B cell (primary cell): ENCODE results near the gene GART. TPM values are rescaled to one million over a fixed set of nuclear protein-coding genes. Genes with fewer than 3 reads are reported as not detected.

Source experiments
- ATAC-seq: fragments of 200-7000 bp; cut with Tn5 transposase; one replicate; pipeline ENCODE4 v1.10.0; 2021; ENCODE audit warnings: low read depth, mild to moderate bottlenecking, moderate number of reproducible peaks, moderate library complexity
- CTCF ChIA-PET: fragments of 350-600 bp; sonication (Branson Sonifier 250); formaldehyde crosslinking; loops from one replicate; lab custom pipeline; 2021; ENCODE audit warnings: antibody characterized with exemption, inconsistent platforms; lab: Charles Lee
- POLR2A ChIA-PET: fragments of 350-600 bp; sonication (Branson Sonifier 250); formaldehyde crosslinking; loops from one replicate; lab custom pipeline; 2021; ENCODE audit warnings: antibody characterized with exemption; lab: Charles Lee
- DNase-seq: peaks from one replicate; pipeline ENCODE4 v3.0.0; 2013
- H2AFZ ChIP-seq: 2 replicates; pipeline ENCODE4 v1.6.1; 2012; ENCODE audit warnings: mild to moderate bottlenecking, low read depth, low read length; ENCODE audit not compliant: insufficient read depth, poor library complexity, severe bottlenecking
- H3K27ac ChIP-seq, 2 donors: 1 replicate in 1 of 2; 2 replicates in 1 of 2; pipeline ENCODE4 v1.5.1; 2012 to 2013; ENCODE audit warnings: low read length in 2 of 2, mild to moderate bottlenecking in 2 of 2, moderate library complexity in 1 of 2
- H3K27me3 ChIP-seq, 4 experiments: fragments of 200-600 bp in 1 of 4; sonication (generic) in 1 of 4; replicated peaks in 1 of 4; 1 replicate in 2 of 4; 2 replicates in 2 of 4; pipeline versions ENCODE4 v1.6.1 to v1.7.0; 2013 to 2016; ENCODE audit warnings: low read length in 3 of 4, mild to moderate bottlenecking in 2 of 4, mixed read lengths in 1 of 4, moderate library complexity in 1 of 4; ENCODE audit not compliant: insufficient read depth in 4 of 4, control insufficient read depth in 3 of 4; ENCODE audit errors: control extremely low read depth in 1 of 4
- H3K36me3 ChIP-seq, 2 experiments: replicated peaks in 1 of 2; 1 replicate in 1 of 2; 2 replicates in 1 of 2; pipeline versions ENCODE4 v1.6.1 to v1.7.1; 2013; ENCODE audit warnings: low read length in 1 of 2; ENCODE audit not compliant: insufficient read depth in 2 of 2, control insufficient read depth in 1 of 2; ENCODE audit errors: control extremely low read depth in 1 of 2, extremely low read depth in 1 of 2
- H3K4me1 ChIP-seq, 2 donors: fragments of 200-600 bp in 1 of 2; sonication (generic) in 1 of 2; 1 replicate in 1 of 2; 2 replicates in 1 of 2; pipeline versions ENCODE4 v1.5.1 to v1.6.1; 2013 to 2017; ENCODE audit warnings: low read length in 2 of 2; ENCODE audit not compliant: control insufficient read depth in 2 of 2, insufficient read depth in 2 of 2
- H3K4me2 ChIP-seq: replicated peaks from 2 replicates; pipeline ENCODE3; 2012; ENCODE audit warnings: mild to moderate bottlenecking, low read depth, low read length; ENCODE audit not compliant: poor library complexity, severe bottlenecking
- H3K4me3 ChIP-seq, 5 experiments: fragments of 200-600 bp in 1 of 5; sonication (generic) in 1 of 5; 1 replicate in 3 of 5; 2 replicates in 2 of 5; pipeline versions ENCODE4 v1.5.1 to v1.7.0; 2011 to 2016; ENCODE audit warnings: low read length in 4 of 5, mild to moderate bottlenecking in 4 of 5, low read depth in 2 of 5, control low read depth in 1 of 5, moderate library complexity in 1 of 5; ENCODE audit not compliant: insufficient read depth in 1 of 5; ENCODE audit errors: control extremely low read depth in 1 of 5, extremely low read depth in 1 of 5
- H3K79me2 ChIP-seq: fragments of 200-600 bp; sonication (generic); one replicate; pipeline ENCODE4 v1.6.0; 2016; ENCODE audit warnings: low read length; ENCODE audit not compliant: control insufficient read depth, insufficient read depth
- H3K9ac ChIP-seq: fragments of 200-600 bp; sonication (generic); 2 replicates; pipeline ENCODE4 v1.6.1; 2017; ENCODE audit warnings: mild to moderate bottlenecking, low read length, moderate library complexity
- H3K9me3 ChIP-seq, 3 donors: one replicate each; pipeline versions ENCODE4 v1.6.1 to v1.7.1; 2013; ENCODE audit warnings: low read length in 2 of 3; ENCODE audit not compliant: control insufficient read depth in 2 of 3, insufficient read depth in 1 of 3; ENCODE audit errors: control extremely low read depth in 1 of 3
- H4K20me1 ChIP-seq: 2 replicates; pipeline ENCODE4 v1.6.0; 2012; ENCODE audit warnings: mild to moderate bottlenecking, low read length; ENCODE audit not compliant: insufficient read depth, control insufficient read depth, poor library complexity, severe bottlenecking
- H3K27ac Mint-ChIP-seq: one replicate; pipeline ENCODE4 v1.8.0; 2021; ENCODE audit warnings: mixed read lengths
- H3K27me3 Mint-ChIP-seq: one replicate; pipeline ENCODE4 v1.8.0; 2021; ENCODE audit warnings: mixed read lengths
- H3K4me1 Mint-ChIP-seq: one replicate; pipeline ENCODE4 v1.8.0; 2021; ENCODE audit warnings: mixed read lengths
- H3K4me3 Mint-ChIP-seq: one replicate; pipeline ENCODE4 v1.8.0; 2021; ENCODE audit warnings: mixed read lengths
- H3K9me3 Mint-ChIP-seq: one replicate; pipeline ENCODE4 v1.8.0; 2022; ENCODE audit warnings: mixed read lengths; ENCODE audit not compliant: insufficient read depth
- CTCF ChIP-seq: fragments of 200-600 bp; IDR thresholded peaks from one replicate; pipeline ENCODE4 v1.8.0; 2022; ENCODE audit warnings: antibody characterized with exemption, mild to moderate bottlenecking
- EZH2 ChIP-seq: IDR thresholded peaks from 2 replicates; pipeline ENCODE4 v1.6.1; 2012; ENCODE audit warnings: borderline replicate concordance, low read depth, mild to moderate bottlenecking, moderate library complexity, low read length; ENCODE audit not compliant: insufficient read depth, poor library complexity, severe bottlenecking
- WGBS: methylation state at CpG from one replicate; pipeline ENCODE4 v1.1.5; 2013; ENCODE audit warnings: missing lambda C conversion rate; ENCODE audit not compliant: insufficient coverage; 5-methylcytosine and 5-hydroxymethylcytosine counted together
- intact Hi-C: fragments of 100-400 bp; cut with micrococcal nuclease; formaldehyde crosslinking; loops from one replicate; pipeline ENCODE4 v1.10.0; 2022
- polyA plus RNA-seq: library from polyadenylated mRNA; depleted of rRNA; stranded (reverse); fragments of >200 nt; gene quantifications from 2 replicates; pipeline ENCODE4 v1.2.3, GENCODE V29; 2012
- total RNA-seq, 2 donors: library from RNA; stranded (reverse); fragments of 120-200 nt in 1 of 2; gene quantifications; 1 replicate in 1 of 2; 2 replicates in 1 of 2; pipeline versions ENCODE4 v1.2.3 to v1.2.4, GENCODE V29; 2013 to 2022

The GART gene
- total and polyA plus RNA-seq, 2 donors (not counting 1 experiment from before 2014, with no cell fraction given) = 8.7 to 58.3 TPM

- WGBS = no CpG with 5 or more reads among the region's 3 CpGs
- Histone ChIP-seq H3K9me3 (no peaks in the 10 kb centered on the region), H2AFZ (no peak overlapping the region), H3K79me2 (peaks cover 10% of the 10 kb centered on the region), H4K20me1 (no peaks in the 10 kb centered on the region), H3K36me3 (no peaks in the 10 kb centered on the region), H3K27me3 (no peaks in the 10 kb centered on the region), H3K9ac (no peak overlapping the region), H3K4me2 (no peak overlapping the region), H3K4me3 (no peak overlapping the region), H3K27ac (no peak overlapping the region), H3K4me1 (peaks cover 9 to 13% of the 10 kb centered on the region in 2 donors)
- peaks cover 13% of the 10 kb centered on the region for H3K4me1 Mint-ChIP-seq
- DNase-seq = no peak
- TF ChIP-seq CTCF (no peak), EZH2 (no peak)
- intact Hi-C loops = no loop called here
- H3K27me3 Mint-ChIP-seq = no peaks in the 10 kb centered on the region
- no peak for ATAC-seq
- ChIA-PET POLR2A (no interaction called here), CTCF (interaction anchor here (1.9 kb wide), 1 partner anchor 23 kb away, joined by 4 read pairs; no protein-coding TSS in a partner anchor)
- no peak overlapping the region for H3K4me3 Mint-ChIP-seq
- no peak overlapping the region for H3K27ac Mint-ChIP-seq
- no peaks in the 10 kb centered on the region for H3K9me3 Mint-ChIP-seq
These were observed 42.5 kb upstream of the GART start for GRCh38 chr21:33584455-33584854.

- Histone ChIP-seq H3K27ac (peak overlapping the region in 1 of 2 donors; percentile 31), H3K36me3 (peaks cover 10 to 29% of the 10 kb centered on the region in 2 experiments), H3K4me3 (no peak overlapping the region), H3K79me2 (no peaks in the 10 kb centered on the region), H3K9ac (no peak overlapping the region), H3K27me3 (no peaks in the 10 kb centered on the region), H3K9me3 (no peaks in the 10 kb centered on the region), H3K4me2 (no peak overlapping the region), H4K20me1 (no peaks in the 10 kb centered on the region), H3K4me1 (no peaks in the 10 kb centered on the region), H2AFZ (no peak overlapping the region)
- 92% methylated on average over 6 of the region's 7 CpGs for WGBS
- Mint-ChIP-seq H3K27ac (peak overlapping the region; percentile 5), H3K9me3 (no peaks in the 10 kb centered on the region), H3K4me3 (no peak overlapping the region), H3K4me1 (no peaks in the 10 kb centered on the region), H3K27me3 (no peaks in the 10 kb centered on the region)
- DNase-seq (no peak), ATAC-seq (no peak)
- intact Hi-C loops = no loop called here
- no peak for TF ChIP-seq CTCF
- ChIA-PET CTCF (no interaction called here), POLR2A (no interaction called here)
These were observed 37.1 kb upstream of the GART start for GRCh38 chr21:33578959-33579542.
